HG03103 (cell line): ENCODE results near the gene PRPF38B.
"Not testable (repeated sequence)": the region's sequence is repeated elsewhere in the genome, so short reads cannot be mapped to it uniquely, and the experiment has no call there.

Experiments
- ATAC-seq: cut with Tn5 transposase; IDR thresholded peaks from one replicate; pipeline ENCODE4 v1.9.1; 2021; ENCODE audit warnings: low read depth; ENCODE audit not compliant: unreplicated experiment

The PRPF38B gene, protein sequence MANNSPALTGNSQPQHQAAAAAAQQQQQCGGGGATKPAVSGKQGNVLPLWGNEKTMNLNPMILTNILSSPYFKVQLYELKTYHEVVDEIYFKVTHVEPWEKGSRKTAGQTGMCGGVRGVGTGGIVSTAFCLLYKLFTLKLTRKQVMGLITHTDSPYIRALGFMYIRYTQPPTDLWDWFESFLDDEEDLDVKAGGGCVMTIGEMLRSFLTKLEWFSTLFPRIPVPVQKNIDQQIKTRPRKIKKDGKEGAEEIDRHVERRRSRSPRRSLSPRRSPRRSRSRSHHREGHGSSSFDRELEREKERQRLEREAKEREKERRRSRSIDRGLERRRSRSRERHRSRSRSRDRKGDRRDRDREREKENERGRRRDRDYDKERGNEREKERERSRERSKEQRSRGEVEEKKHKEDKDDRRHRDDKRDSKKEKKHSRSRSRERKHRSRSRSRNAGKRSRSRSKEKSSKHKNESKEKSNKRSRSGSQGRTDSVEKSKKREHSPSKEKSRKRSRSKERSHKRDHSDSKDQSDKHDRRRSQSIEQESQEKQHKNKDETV

DNA sequence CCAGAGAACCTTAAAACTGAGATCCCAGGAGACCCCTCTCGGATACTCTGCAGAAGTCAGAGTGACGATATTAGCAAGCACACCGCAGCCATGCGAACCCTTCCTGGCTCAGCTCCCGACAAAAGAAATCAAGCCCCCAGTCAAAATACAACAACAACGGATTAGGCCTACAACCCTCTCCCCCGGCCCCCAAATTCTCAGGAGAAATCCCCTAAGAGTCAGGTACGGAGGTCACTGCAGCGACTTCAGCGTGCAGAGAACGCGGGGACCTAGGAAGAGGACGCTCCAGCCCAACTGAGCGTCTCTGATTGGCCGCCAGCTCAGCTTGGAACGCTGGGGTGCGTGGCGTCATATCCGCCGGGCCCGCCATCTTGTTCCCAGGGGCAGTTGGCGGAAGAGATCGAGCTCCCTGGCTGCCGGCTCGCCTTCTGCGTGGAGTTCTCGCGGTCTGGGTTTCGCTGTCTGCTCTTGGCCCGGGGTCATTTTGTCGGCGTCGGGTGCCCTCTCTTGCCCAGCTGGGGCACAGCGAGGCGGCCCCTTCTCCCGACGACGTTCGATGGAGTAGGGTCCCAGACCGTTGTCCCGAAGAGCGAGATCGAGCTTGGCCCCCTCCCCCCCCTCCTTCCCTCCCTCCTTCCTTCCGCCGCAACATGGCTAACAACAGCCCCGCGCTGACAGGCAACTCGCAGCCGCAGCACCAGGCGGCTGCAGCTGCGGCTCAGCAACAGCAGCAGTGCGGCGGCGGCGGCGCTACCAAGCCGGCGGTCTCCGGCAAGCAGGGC, at the start of gene PRPF38B:
PRPF38B (plus strand) TSS at position 369 of the 782 bp plus-strand sequence; CDS start at position 651, 282 bp downstream.
- ATAC-seq = peak; percentile 88

GRCh38 chr1:108643492-108644335, 48.4 kb upstream of the PRPF38B start:
- ATAC-seq = no peak

- no peak for ATAC-seq
Observed at GRCh38 chr1:108644984-108645383, 47.1 kb upstream of the PRPF38B start.

GRCh38 chr1:108645564-108646184, 46.4 kb upstream of the PRPF38B start:
- no peak for ATAC-seq

DNA sequence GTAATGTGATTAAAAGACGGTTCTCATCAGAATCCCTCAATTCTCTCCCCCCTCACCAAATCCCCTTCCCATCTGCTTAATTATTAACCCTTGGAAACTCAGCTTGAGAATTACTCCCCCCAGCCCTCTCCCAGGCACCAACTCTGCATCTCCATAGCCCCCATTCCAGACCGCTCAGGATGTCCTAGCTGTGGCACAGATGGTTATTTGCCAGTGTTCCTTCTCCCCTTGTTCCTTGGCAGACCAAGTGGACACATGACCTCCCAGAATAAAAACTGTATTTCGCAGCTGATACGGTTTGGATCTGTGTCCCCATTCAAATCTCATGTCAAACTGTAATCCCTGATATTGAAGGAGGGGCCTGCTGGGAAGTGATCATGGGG, 45.9 kb upstream of the PRPF38B start:
- no peak for ATAC-seq

DNA sequence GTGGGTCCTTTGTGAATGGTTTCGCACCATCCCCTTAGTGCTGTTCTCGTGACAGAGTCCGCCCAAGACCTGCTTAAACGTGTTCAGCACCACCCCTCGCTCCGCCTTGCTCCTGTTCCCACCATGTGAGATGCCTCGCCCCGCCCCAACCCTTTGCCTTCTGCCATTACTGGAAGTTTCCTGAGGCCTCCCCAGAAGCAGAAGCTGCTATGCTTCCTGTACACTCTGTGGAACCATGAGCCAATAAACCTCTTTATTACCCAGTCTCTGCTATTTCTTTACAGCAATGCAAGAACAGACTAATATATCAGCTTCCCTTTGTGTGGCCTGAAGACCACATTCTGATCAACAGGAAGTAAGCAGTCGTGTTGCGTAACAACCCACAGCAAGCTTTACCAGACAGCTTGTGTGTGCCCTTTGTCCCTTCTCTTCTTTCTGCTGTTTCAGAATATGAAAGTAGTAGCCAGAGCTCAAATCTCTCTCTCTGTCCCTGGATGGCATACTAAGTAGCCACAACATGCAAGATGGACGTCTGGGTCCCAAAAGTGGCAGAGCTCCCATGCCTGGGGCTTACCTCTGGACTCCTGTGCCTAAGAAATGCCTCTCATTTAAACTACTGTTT, 45.4 kb upstream of the PRPF38B start:
- ATAC-seq = peak; percentile 64

GRCh38 chr1:108653431-108654105, 38.5 kb upstream of the PRPF38B start:
- no peak for ATAC-seq

DNA sequence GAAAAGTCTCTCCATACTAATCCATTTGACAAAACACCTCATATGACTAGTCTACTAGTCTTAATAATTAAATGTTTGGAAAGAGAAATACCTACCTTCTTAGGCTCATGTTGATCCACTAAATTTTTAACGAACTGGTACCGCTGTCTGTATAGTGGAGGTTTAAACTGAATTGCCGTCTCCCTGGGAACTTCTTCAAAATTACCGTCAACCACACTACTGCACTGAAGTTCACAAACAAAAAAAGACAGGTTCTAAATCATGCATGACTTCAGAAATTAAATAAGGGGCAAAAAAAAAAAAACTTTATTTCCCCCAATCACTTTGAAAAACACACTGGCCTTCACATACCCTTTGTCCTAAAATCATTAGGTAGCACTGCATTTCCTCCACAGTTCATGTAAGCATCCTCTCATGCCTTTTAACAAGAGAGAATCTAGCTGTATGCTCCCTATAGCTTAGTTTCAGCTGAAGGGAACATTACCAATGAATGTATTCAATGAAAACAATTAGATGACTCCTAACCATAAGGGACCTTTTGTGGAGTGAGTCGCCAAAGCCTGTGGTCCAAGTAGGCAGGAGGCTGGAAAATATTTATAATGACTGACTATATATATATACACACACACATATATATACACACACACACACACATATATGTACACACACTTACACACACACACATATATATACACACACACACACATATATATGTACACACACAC, 34.6 kb upstream of the PRPF38B start:
- no peak for ATAC-seq

GRCh38 chr1:108661030-108661609, 31.0 kb upstream of the PRPF38B start, which contains the start of gene HENMT1:
Gene HENMT1, minus strand, starts transcription at chr1:108661093. Its CDS starts 1,209 bp downstream, at chr1:108659884.
- ATAC-seq = peak; percentile 82

DNA sequence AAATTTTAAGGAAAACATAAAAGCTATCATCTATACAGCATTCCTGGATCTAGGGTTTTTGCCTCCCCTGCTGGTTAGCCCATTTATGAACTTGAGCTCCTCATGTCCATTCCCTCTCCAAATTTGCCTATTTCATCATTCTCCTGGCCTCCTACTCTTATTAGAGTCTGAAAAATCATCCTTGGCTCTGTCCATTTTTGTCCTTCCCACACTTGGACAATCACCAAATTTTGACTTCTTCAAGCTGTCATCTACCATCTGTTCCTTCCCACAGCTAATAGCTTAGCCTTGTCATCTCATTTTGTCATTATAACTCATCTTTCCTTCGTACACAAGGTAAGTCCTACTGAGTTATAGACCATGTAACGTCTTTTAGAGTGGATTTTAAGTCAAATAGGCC, 29.0 kb upstream of the PRPF38B start:
- ATAC-seq = no peak

GRCh38 chr1:108664481-108664880, 27.6 kb upstream of the PRPF38B start:
- ATAC-seq = no peak

DNA sequence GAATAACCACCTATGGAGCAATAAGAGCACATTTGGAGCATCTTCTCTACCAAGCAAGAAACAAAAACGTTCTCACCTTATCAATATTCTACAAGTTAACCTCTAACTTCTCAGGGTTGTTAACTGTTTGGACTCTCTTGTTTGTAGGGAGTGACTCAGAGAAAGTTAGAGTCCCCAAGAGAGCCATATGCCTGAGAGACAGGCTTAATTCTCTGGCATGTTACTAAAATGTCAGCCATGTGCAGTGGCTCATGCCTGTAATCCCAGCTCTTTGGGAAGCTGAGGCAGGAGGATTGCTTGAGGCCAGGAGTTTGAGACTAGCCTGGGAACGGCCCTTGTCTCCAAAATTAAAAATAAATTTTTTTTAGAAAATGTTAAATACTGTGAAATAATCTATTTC, 27.0 kb upstream of the PRPF38B start:
- no peak for ATAC-seq

GRCh38 chr1:108665771-108666170, 26.3 kb upstream of the PRPF38B start:
- no peak for ATAC-seq

DNA sequence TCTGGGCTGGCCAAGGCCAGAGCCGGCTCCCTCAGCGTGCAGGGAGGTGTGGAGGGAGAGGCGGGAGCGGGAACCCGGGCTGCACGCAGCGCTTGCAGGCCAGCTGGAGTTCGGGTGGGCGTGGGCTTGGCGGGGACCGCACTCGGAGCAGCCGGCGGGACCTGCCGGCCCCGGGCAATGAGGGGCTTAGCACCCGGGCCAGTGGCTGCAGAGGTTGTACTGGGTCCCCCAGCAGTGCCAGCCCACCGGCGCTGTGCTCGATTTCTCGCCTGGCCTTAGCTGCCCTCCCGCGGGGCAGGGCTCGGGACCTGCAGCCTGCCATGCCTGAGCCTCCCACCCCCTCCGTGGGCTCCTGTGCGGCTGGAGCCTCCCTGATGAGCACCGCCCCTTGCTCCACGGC, 24.7 kb upstream of the PRPF38B start:
- ATAC-seq = not testable (repeated sequence)

GRCh38 chr1:108668777-108669176, 23.3 kb upstream of the PRPF38B start:
- no peak for ATAC-seq

DNA sequence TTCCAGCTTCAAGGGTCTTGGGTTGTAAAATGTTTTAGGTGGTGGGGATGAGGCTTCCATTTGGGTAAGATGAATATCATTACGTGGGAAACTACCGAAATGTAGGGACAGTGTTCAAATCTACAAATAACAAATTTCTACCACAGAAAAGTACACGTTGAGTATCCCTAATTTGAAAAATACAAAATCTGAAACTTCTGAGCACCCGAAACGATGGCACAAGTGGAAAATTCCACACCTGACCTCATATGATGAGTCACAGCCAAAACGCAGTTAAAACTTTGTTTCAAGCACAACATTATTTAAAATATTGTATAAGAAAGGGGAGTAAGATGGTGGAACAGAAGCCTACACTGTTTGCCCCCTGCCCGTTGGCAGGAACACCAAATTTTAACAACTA, 22.4 kb upstream of the PRPF38B start:
- no peak for ATAC-seq

GRCh38 chr1:108670131-108670773, 21.9 kb upstream of the PRPF38B start:
- no peak for ATAC-seq

- ATAC-seq = no peak
Observed at GRCh38 chr1:108671143-108671542, 21.0 kb upstream of the PRPF38B start.
